WTC11 (cell line): ENCODE measurements around the gene NFU1. TPM values are rescaled to one million over a fixed set of nuclear protein-coding genes. Genes with fewer than 3 reads are reported as not detected.

ENCODE experiments used
- ATAC-seq: fragments of 200-7000 bp; cut with Tn5 transposase; 2 replicates; pipeline ENCODE4 v1.10.0; 2021; ENCODE audit warnings: mild to moderate bottlenecking, moderate library complexity
- CTCF ChIA-PET: fragments of 300-600 bp; sonication (Branson Sonifier 250); formaldehyde crosslinking; loops from one replicate; lab custom pipeline; 2021; ENCODE audit warnings: antibody characterized with exemption; lab: Charles Lee
- POLR2A ChIA-PET: fragments of 350-600 bp; sonication (Branson Sonifier 250); formaldehyde crosslinking; loops from one replicate; lab custom pipeline; 2021; ENCODE audit warnings: antibody characterized with exemption; lab: Charles Lee
- DNase-seq: peaks from one replicate; pipeline ENCODE4 v3.0.0; 2021; ENCODE audit warnings: low spot score
- H3K27ac Mint-ChIP-seq: 2 replicates; pipeline ENCODE4 v1.8.0; 2021; ENCODE audit warnings: mixed read lengths
- H3K27me3 Mint-ChIP-seq: 2 replicates; pipeline ENCODE4 v1.8.0; 2021; ENCODE audit warnings: low read depth, mild to moderate bottlenecking, moderate library complexity, mixed read lengths
- H3K36me3 Mint-ChIP-seq: 2 replicates; pipeline ENCODE4 v1.8.0; 2021; ENCODE audit warnings: mixed read lengths
- H3K4me1 Mint-ChIP-seq: 2 replicates; pipeline ENCODE4 v1.8.0; 2022; ENCODE audit warnings: mixed read lengths
- H3K4me3 Mint-ChIP-seq: 2 replicates; pipeline ENCODE4 v1.8.0; 2021; ENCODE audit warnings: mild to moderate bottlenecking, moderate library complexity, mixed read lengths
- H3K9me3 Mint-ChIP-seq: 2 replicates; pipeline ENCODE4 v1.8.0; 2021; ENCODE audit warnings: mixed read lengths
- AR ChIP-seq: fragments of 250-450 bp; sonication (Bioruptor Pico); IDR thresholded peaks from 2 replicates; pipeline ENCODE4 v1.9.0; 2021; ENCODE audit warnings: mild to moderate bottlenecking
- ATF1 ChIP-seq: sonication (generic); formaldehyde crosslinking; IDR thresholded peaks from 2 replicates; pipeline ENCODE4 v1.8.1; 2023; ENCODE audit warnings: mild to moderate bottlenecking, moderate library complexity, missing genetic modification reagents
- CREB1 ChIP-seq: sonication (generic); formaldehyde crosslinking; IDR thresholded peaks from 2 replicates; pipeline ENCODE4 v1.8.0; 2023; ENCODE audit warnings: mild to moderate bottlenecking, missing genetic modification reagents
- CTCF ChIP-seq: fragments of 200-600 bp; IDR thresholded peaks from 2 replicates; pipeline ENCODE4 v1.8.0; 2022; ENCODE audit warnings: antibody characterized with exemption
- ELF4 ChIP-seq: sonication (generic); formaldehyde crosslinking; IDR thresholded peaks from 2 replicates; pipeline ENCODE4 v1.8.1; 2022; ENCODE audit warnings: low read depth, mild to moderate bottlenecking, moderate library complexity, missing genetic modification reagents
- EMX1 ChIP-seq: fragments of 250-450 bp; sonication (Bioruptor Pico); IDR thresholded peaks from 2 replicates; pipeline ENCODE4 v1.8.0; 2021; ENCODE audit warnings: mild to moderate bottlenecking
- ETV6 ChIP-seq: sonication (generic); formaldehyde crosslinking; IDR thresholded peaks from 2 replicates; pipeline ENCODE4 v1.8.1; 2022; ENCODE audit warnings: mild to moderate bottlenecking, missing genetic modification reagents
- HMGA2 ChIP-seq: fragments of 250-450 bp; sonication (Bioruptor Pico); IDR thresholded peaks from 2 replicates; pipeline ENCODE4 v1.4.0; 2021; ENCODE audit warnings: mild to moderate bottlenecking, moderate library complexity
- NFATC4 ChIP-seq: fragments of 250-450 bp; sonication (Bioruptor Pico); IDR thresholded peaks from 2 replicates; pipeline ENCODE4 v1.9.0; 2021; ENCODE audit warnings: mild to moderate bottlenecking
- OVOL2 ChIP-seq: fragments of 250-450 bp; sonication (Bioruptor Pico); IDR thresholded peaks from 2 replicates; pipeline ENCODE4 v1.9.0; 2021; ENCODE audit warnings: mild to moderate bottlenecking, borderline replicate concordance
- PRRX2 ChIP-seq: fragments of 250-450 bp; sonication (Bioruptor Pico); IDR thresholded peaks from 2 replicates; pipeline ENCODE4 v1.8.0; 2021; ENCODE audit warnings: mild to moderate bottlenecking
- RELA ChIP-seq: sonication (generic); formaldehyde crosslinking; IDR thresholded peaks from 2 replicates; pipeline ENCODE4 v1.8.1; 2022; ENCODE audit warnings: missing genetic modification reagents, mild to moderate bottlenecking, borderline replicate concordance
- SMAD4 ChIP-seq: sonication (generic); formaldehyde crosslinking; IDR thresholded peaks from 2 replicates; pipeline ENCODE4 v1.8.0; 2022; ENCODE audit warnings: mild to moderate bottlenecking, missing genetic modification reagents
- SOX15 ChIP-seq: fragments of 250-450 bp; sonication (Bioruptor Pico); IDR thresholded peaks from 2 replicates; pipeline ENCODE4 v1.9.0; 2021; ENCODE audit warnings: mild to moderate bottlenecking
- SP1 ChIP-seq: sonication (generic); formaldehyde crosslinking; conservative IDR thresholded peaks from 2 replicates; pipeline ENCODE4 v1.8.1; 2022; ENCODE audit warnings: missing genetic modification reagents
- TP53 ChIP-seq: sonication (generic); formaldehyde crosslinking; IDR thresholded peaks from 2 replicates; pipeline ENCODE4 v1.8.1; 2023; ENCODE audit warnings: mild to moderate bottlenecking, missing genetic modification reagents
- ZBTB21 ChIP-seq: sonication (generic); formaldehyde crosslinking; IDR thresholded peaks from 2 replicates; pipeline ENCODE4 v1.8.1; 2023; ENCODE audit warnings: mild to moderate bottlenecking, missing genetic modification reagents, borderline replicate concordance
- ZNF232 ChIP-seq: sonication (generic); formaldehyde crosslinking; IDR thresholded peaks from 2 replicates; pipeline ENCODE4 v1.8.0; 2022; ENCODE audit warnings: mild to moderate bottlenecking, missing genetic modification reagents
- ZNF317 ChIP-seq: sonication (generic); formaldehyde crosslinking; IDR thresholded peaks from 2 replicates; pipeline ENCODE4 v1.8.1; 2023; ENCODE audit warnings: low read depth, mild to moderate bottlenecking, moderate library complexity, missing genetic modification reagents, borderline replicate concordance
- ZNF396 ChIP-seq: fragments of 250-450 bp; sonication (Bioruptor Pico); IDR thresholded peaks from 2 replicates; pipeline ENCODE4 v1.8.0; 2021; ENCODE audit warnings: mild to moderate bottlenecking, moderate library complexity, borderline replicate concordance
- ZNF425 ChIP-seq: fragments of 250-450 bp; sonication (Bioruptor Pico); conservative IDR thresholded peaks from 2 replicates; pipeline ENCODE4 v1.9.0; 2021; ENCODE audit warnings: mild to moderate bottlenecking
- ZNF671 ChIP-seq: fragments of 250-450 bp; sonication (Bioruptor Pico); IDR thresholded peaks from 2 replicates; pipeline ENCODE4 v1.8.0; 2021; ENCODE audit warnings: mild to moderate bottlenecking
- total RNA-seq: library from RNA; stranded (reverse); gene quantifications from 3 replicates; pipeline ENCODE4 v1.2.3, GENCODE V29; 2021
- TF ChIP-seq, protein P1 (sequence below): fragments of 250-450 bp; sonication (Bioruptor Pico); IDR thresholded peaks from 2 replicates; pipeline ENCODE4 v1.9.0; 2021; ENCODE audit warnings: mild to moderate bottlenecking
- TF ChIP-seq, protein P2 (sequence below): sonication (generic); formaldehyde crosslinking; IDR thresholded peaks from 2 replicates; pipeline ENCODE4 v1.8.0; 2022; ENCODE audit warnings: mild to moderate bottlenecking, missing genetic modification reagents
- TF ChIP-seq, protein P3 (sequence below): sonication (generic); formaldehyde crosslinking; IDR thresholded peaks from 2 replicates; pipeline ENCODE4 v1.8.1; 2023; ENCODE audit warnings: mild to moderate bottlenecking, missing genetic modification reagents

NFU1 gene
- total RNA-seq, 1 experiment from 2014 or later: 39.3 TPM

DNA sequence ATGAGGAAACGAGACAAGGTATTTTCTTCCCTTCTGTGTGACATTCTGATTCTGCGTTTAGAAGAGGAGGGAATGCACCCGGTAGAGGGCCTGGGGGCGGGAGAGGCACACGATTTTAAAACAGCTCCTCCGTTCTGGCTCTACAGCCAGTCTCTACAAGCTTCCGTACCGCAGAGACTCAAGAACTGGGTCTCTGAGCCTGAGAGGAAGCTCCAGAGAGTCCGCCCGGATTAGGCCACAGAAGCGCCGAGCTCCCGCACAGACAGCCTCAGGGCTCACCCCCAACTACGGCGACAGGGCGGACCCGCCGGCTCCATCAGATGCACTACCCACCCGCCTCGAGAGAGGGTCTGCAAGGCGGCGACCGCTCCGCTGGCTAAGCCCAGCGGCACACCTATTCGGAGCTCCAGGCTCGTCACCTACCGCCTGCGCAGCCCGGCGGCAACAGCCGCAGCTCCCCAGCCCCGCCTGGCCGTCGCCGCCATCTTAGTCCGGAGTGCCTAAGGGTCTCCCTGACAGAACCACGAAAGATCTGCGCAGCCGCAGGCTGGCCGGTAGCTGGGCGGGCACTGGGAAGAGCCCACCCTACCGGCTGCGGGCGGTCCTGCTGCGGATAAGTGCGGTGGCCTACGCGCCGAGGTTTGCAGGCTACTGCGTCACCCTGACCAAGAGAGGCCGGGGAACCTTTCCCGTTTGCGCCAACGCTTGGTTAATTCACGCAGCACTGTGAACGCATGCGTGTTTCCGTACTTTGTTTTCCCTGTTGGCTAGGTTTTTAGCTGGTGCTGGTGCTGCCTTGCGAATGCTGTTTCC, at the start of gene NFU1 (continued):
- TF ChIP-seq CTCF (peak; percentile 28; the same call in 1 of the 2 replicates), OVOL2 (CRISPR knock-in tag) (no peak; the same call in 1 of the 2 replicates), ETV6 (CRISPR knock-in tag) (0 out of 2 replicates have a peak, but pooled peaks have one; percentile 80), SP1 (CRISPR knock-in tag) (peak; percentile 28; the same call in 1 of the 2 replicates), CREB1 (CRISPR knock-in tag) (no peak), ZBTB21 (CRISPR knock-in tag) (peak; percentile 57; the same call in 1 of the 2 replicates), SMAD4 (CRISPR knock-in tag) (no peak), ZNF317 (CRISPR knock-in tag) (no peak), HMGA2 (CRISPR knock-in tag) (no peak), AR (no peak), NFATC4 (CRISPR knock-in tag) (no peak), ZNF232 (CRISPR knock-in tag) (no peak; the same call in 1 of the 2 replicates), PRRX2 (CRISPR knock-in tag) (no peak), ATF1 (CRISPR knock-in tag) (no peak), RELA (CRISPR knock-in tag) (no peak)
- TF ChIP-seq, protein P1, sequence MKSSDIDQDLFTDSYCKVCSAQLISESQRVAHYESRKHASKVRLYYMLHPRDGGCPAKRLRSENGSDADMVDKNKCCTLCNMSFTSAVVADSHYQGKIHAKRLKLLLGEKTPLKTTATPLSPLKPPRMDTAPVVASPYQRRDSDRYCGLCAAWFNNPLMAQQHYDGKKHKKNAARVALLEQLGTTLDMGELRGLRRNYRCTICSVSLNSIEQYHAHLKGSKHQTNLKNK (CRISPR knock-in tag): no peak

GRCh38 chr2:69483696-69484095, 46.5 kb upstream of the NFU1 start:
- TF ChIP-seq ZNF425 (CRISPR knock-in tag): no peak
- TF ChIP-seq, protein P2, sequence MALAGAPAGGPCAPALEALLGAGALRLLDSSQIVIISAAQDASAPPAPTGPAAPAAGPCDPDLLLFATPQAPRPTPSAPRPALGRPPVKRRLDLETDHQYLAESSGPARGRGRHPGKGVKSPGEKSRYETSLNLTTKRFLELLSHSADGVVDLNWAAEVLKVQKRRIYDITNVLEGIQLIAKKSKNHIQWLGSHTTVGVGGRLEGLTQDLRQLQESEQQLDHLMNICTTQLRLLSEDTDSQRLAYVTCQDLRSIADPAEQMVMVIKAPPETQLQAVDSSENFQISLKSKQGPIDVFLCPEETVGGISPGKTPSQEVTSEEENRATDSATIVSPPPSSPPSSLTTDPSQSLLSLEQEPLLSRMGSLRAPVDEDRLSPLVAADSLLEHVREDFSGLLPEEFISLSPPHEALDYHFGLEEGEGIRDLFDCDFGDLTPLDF (CRISPR knock-in tag): no peak
- TF ChIP-seq, protein P3, sequence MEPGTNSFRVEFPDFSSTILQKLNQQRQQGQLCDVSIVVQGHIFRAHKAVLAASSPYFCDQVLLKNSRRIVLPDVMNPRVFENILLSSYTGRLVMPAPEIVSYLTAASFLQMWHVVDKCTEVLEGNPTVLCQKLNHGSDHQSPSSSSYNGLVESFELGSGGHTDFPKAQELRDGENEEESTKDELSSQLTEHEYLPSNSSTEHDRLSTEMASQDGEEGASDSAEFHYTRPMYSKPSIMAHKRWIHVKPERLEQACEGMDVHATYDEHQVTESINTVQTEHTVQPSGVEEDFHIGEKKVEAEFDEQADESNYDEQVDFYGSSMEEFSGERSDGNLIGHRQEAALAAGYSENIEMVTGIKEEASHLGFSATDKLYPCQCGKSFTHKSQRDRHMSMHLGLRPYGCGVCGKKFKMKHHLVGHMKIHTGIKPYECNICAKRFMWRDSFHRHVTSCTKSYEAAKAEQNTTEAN (CRISPR knock-in tag): no peak
- no peak for TF ChIP-seq PRRX2 (CRISPR knock-in tag)
- no peak for TF ChIP-seq TP53 (CRISPR knock-in tag)
- TF ChIP-seq ZNF671 (CRISPR knock-in tag): no peak
- no peak for TF ChIP-seq ETV6 (CRISPR knock-in tag)
- TF ChIP-seq EMX1 (CRISPR knock-in tag): no peak
- TF ChIP-seq ELF4 (CRISPR knock-in tag): no peak
- TF ChIP-seq ZNF396: no peak
- no peak for TF ChIP-seq SOX15 (CRISPR knock-in tag)
- Mint-ChIP-seq H3K4me3 (no peak overlapping the region), H3K4me1 (no peaks in the 10 kb centered on the region), H3K27ac (no peak overlapping the region), H3K9me3 (no peaks in the 10 kb centered on the region), H3K36me3 (no peaks in the 10 kb centered on the region), H3K27me3 (no peaks in the 10 kb centered on the region)
- ChIA-PET CTCF (no interaction called here), POLR2A (no interaction called here)
- no peak for DNase-seq
- no peak for ATAC-seq
